SK-N-SH (cell line): Measurements from ENCODE around the gene PPP2R2B. TPM values are rescaled to one million over a fixed set of nuclear protein-coding genes. Genes with fewer than 3 reads are reported as not detected.
A peak's percentile ranks its signal among the peaks of the same experiment; 100 is the strongest.

Source experiments
- CTCF ChIA-PET: fragments of 300-600, 350-600 bp; formaldehyde crosslinking; extraction: SDS; loops from one replicate; lab custom pipeline; 2021; lab: Yijun Ruan, JAX
- POLR2A ChIA-PET: fragments of 350-600 bp; sonication (Branson Sonifier 250); formaldehyde crosslinking; extraction: SDS; loops from one replicate; lab custom pipeline; 2020; ENCODE audit warnings: antibody characterized with exemption, inconsistent platforms; lab: Yijun Ruan, JAX
- DNase-seq: peaks from one replicate; pipeline ENCODE4 v3.0.0; 2012
- H2AFZ ChIP-seq: fragments of 200-600 bp; sonication (generic); 2 replicates; pipeline ENCODE4 v1.8.1; 2016; ENCODE audit warnings: antibody characterized with exemption, mild to moderate bottlenecking, low read depth
- H3F3A ChIP-seq: fragments of 200-600 bp; sonication (generic); replicated peaks from 2 replicates; pipeline ENCODE3; 2016; ENCODE audit warnings: antibody characterized with exemption, mild to moderate bottlenecking; ENCODE audit not compliant: insufficient read depth
- H3K27ac ChIP-seq, 2 experiments: fragments of 200-500 bp in 1 of 2; fragments of 200-600 bp in 1 of 2; sonication (Bioruptor generic) in 1 of 2; sonication (generic), shearing (Covaris generic) in 1 of 2; 2 replicates each; pipeline versions ENCODE4 v1.5.1 to v1.6.1; 2014 to 2016; ENCODE audit warnings: low read depth in 2 of 2, inconsistent platforms in 1 of 2, low read length in 1 of 2, mild to moderate bottlenecking in 1 of 2, mixed read lengths in 1 of 2
- H3K27me3 ChIP-seq: fragments of 200-600 bp; sonication (generic), shearing (Covaris generic); 2 replicates; pipeline ENCODE4 v1.6.1; 2016; ENCODE audit warnings: mixed run types; ENCODE audit not compliant: insufficient read depth
- H3K36me3 ChIP-seq, 2 experiments: fragments of 200-500 bp in 1 of 2; fragments of 200-600 bp in 1 of 2; sonication (Bioruptor generic) in 1 of 2; sonication (generic) in 1 of 2; replicated peaks in 1 of 2; 2 replicates each; pipeline versions ENCODE3 to v1.5.1; 2014 to 2016; ENCODE audit warnings: low read length in 1 of 2, mild to moderate bottlenecking in 1 of 2; ENCODE audit not compliant: insufficient read depth in 2 of 2, control insufficient read depth in 1 of 2
- H3K4me1 ChIP-seq, 2 experiments: fragments of 200-500 bp in 1 of 2; fragments of 200-600 bp in 1 of 2; sonication (Bioruptor generic) in 1 of 2; sonication (generic), shearing (Covaris generic) in 1 of 2; 2 replicates each; pipeline versions ENCODE4 v1.5.1 to v1.6.1; 2014 to 2016; ENCODE audit warnings: low read depth in 1 of 2, low read length in 1 of 2, mixed run types in 1 of 2; ENCODE audit not compliant: insufficient read depth in 2 of 2, control insufficient read depth in 1 of 2
- H3K4me2 ChIP-seq: fragments of 200-600 bp; sonication (generic), shearing (Covaris generic); 2 replicates; pipeline ENCODE4 v1.6.1; 2017; ENCODE audit warnings: mixed run types
- H3K4me3 ChIP-seq, 2 experiments: fragments of 200-500 bp in 1 of 2; fragments of 200-600 bp in 1 of 2; sonication (Bioruptor generic) in 1 of 2; sonication (generic), shearing (Covaris generic) in 1 of 2; 2 replicates each; pipeline versions ENCODE4 v1.5.1 to v1.8.1; 2014 to 2016; ENCODE audit warnings: low read depth in 2 of 2, inconsistent platforms in 1 of 2, low read length in 1 of 2, mild to moderate bottlenecking in 1 of 2, mixed read lengths in 1 of 2, moderate library complexity in 1 of 2
- H3K79me2 ChIP-seq: fragments of 200-600 bp; sonication (generic); 2 replicates; pipeline ENCODE4 v1.8.1; 2017; ENCODE audit warnings: mild to moderate bottlenecking; ENCODE audit not compliant: insufficient read depth
- H3K9ac ChIP-seq: fragments of 200-600 bp; sonication (generic); 2 replicates; pipeline ENCODE4 v1.6.1; 2017; ENCODE audit warnings: mixed run types
- H3K9me2 ChIP-seq: fragments of 200-600 bp; sonication (generic); 2 replicates; pipeline ENCODE4 v1.6.1; 2017; ENCODE audit warnings: mixed run types
- H3K9me3 ChIP-seq: fragments of 200-600 bp; sonication (generic); 2 replicates; pipeline ENCODE4 v1.6.1; 2017; ENCODE audit warnings: mixed run types, mild to moderate bottlenecking, moderate library complexity
- H4K20me1 ChIP-seq: fragments of 200-600 bp; sonication (generic); 2 replicates; pipeline ENCODE4 v1.6.1; 2017; ENCODE audit warnings: mild to moderate bottlenecking, mixed run types; ENCODE audit not compliant: insufficient read depth
- CTCF ChIP-seq: fragments of 200-600 bp; sonication (generic); IDR thresholded peaks from 2 replicates; pipeline ENCODE4 v1.6.1; 2017; ENCODE audit warnings: antibody characterized with exemption, mild to moderate bottlenecking, moderate library complexity
- EP300 ChIP-seq, 2 experiments: IDR thresholded peaks; 2 replicates each; pipeline versions ENCODE4 v1.4.0 to v1.6.1; 2012; ENCODE audit warnings: borderline replicate concordance in 1 of 2, low read depth in 1 of 2, low read length in 1 of 2
- FOSL2 ChIP-seq: IDR thresholded peaks from 2 replicates; pipeline ENCODE4 v1.4.0; 2012; ENCODE audit warnings: low read depth, mild to moderate bottlenecking, moderate library complexity, borderline replicate concordance
- MAX ChIP-seq: IDR thresholded peaks from 2 replicates; pipeline ENCODE4 v1.4.0; 2012; ENCODE audit warnings: low read depth
- RAD21 ChIP-seq: IDR thresholded peaks from 2 replicates; pipeline ENCODE4 v1.6.1; 2012; ENCODE audit warnings: mild to moderate bottlenecking, low read length
- REST ChIP-seq: IDR thresholded peaks from 2 replicates; pipeline ENCODE4 v1.6.1; 2012; ENCODE audit warnings: mild to moderate bottlenecking, low read depth, low read length, moderate library complexity
- SIN3A ChIP-seq: IDR thresholded peaks from 2 replicates; pipeline ENCODE4 v1.6.1; 2012; ENCODE audit warnings: low read depth, mild to moderate bottlenecking, low read length, moderate library complexity, borderline replicate concordance
- USF1 ChIP-seq: IDR thresholded peaks from 2 replicates; pipeline ENCODE4 v1.4.0; 2012; ENCODE audit warnings: low read depth, borderline replicate concordance
- YY1 ChIP-seq: IDR thresholded peaks from 2 replicates; pipeline ENCODE4 v1.4.0; 2012; ENCODE audit warnings: low read depth, mild to moderate bottlenecking
- ZBTB33 ChIP-seq: IDR thresholded peaks from 2 replicates; pipeline ENCODE4 v1.4.0; 2012; ENCODE audit warnings: low read depth, borderline replicate concordance
- WGBS: methylation state at CpG from one replicate; pipeline ENCODE4 v1.1.6; 2017; ENCODE audit warnings: low lambda C conversion rate; 5-methylcytosine and 5-hydroxymethylcytosine counted together
- polyA plus RNA-seq, 3 experiments: library from polyadenylated mRNA; depleted of rRNA; stranded (reverse); fragments of >200 nt; gene quantifications; 2 replicates each; pipeline ENCODE4 v1.2.3, GENCODE V29; 2012

PPP2R2B gene
- polyA plus RNA-seq, 1 of the 3 experiments (the other 2 are of a cell fraction) = 11.4 TPM

- ChIA-PET CTCF (interaction anchor here (1.0 to 3.2 kb wide), 2 partner anchors 80 to 931 kb away, joined by 4 to 14 read pairs; no protein-coding TSS in a partner anchor), POLR2A (no interaction called here)
- H3K27ac ChIP-seq = peak overlapping the region in 1 of 2 experiments; percentile 97; a peak in 2 of 4 replicates
- no peak overlapping the region for H3K9ac ChIP-seq
- WGBS = 40% methylated on average over 1 of the region's 1 CpG
- DNase-seq = no peak
- no peaks in the 10 kb centered on the region for H3K9me2 ChIP-seq
- TF ChIP-seq SIN3A (no peak), EP300 (IDR thresholded peaks at IDR 0.05; ENCODE audit: borderline replicate concordance in 1 of 2, low read depth in 1 of 2, low read length in 1 of 2) (no peak), FOSL2 (no peak), USF1 (no peak), CTCF (peak; percentile 12; the same call in 1 of the 2 replicates), RAD21 (peak; percentile 50), YY1 (no peak)
- H3K4me3 ChIP-seq = no peak overlapping the region
- peaks cover 0 to 21% of the 10 kb centered on the region in 2 experiments; a peak in 2 of 4 replicates for H3K4me1 ChIP-seq
- no peak overlapping the region for H3K4me2 ChIP-seq
- H3K9me3 ChIP-seq = no peaks in the 10 kb centered on the region
- no peaks in the 10 kb centered on the region for H4K20me1 ChIP-seq
- no peaks in the 10 kb centered on the region for H3K79me2 ChIP-seq
- H3K36me3 ChIP-seq = peaks cover 0 to 5% of the 10 kb centered on the region in 2 experiments
- H3K27me3 ChIP-seq = no peaks in the 10 kb centered on the region
- no peak overlapping the region for H2AFZ ChIP-seq
- H3F3A ChIP-seq = no peaks in the 10 kb centered on the region
These were observed 232.1 kb downstream of the PPP2R2B start for GRCh38 chr5:146646441-146646840.

GRCh38 chr5:146645342-146645741 lies 233.2 kb downstream of the PPP2R2B start:
- H3K9ac ChIP-seq = no peak overlapping the region
- H3F3A ChIP-seq = no peaks in the 10 kb centered on the region
- no peak overlapping the region for H2AFZ ChIP-seq
- POLR2A ChIA-PET = no interaction called here
- H3K9me2 ChIP-seq = no peaks in the 10 kb centered on the region
- peaks cover 0 to 21% of the 10 kb centered on the region in 2 experiments; a peak in 2 of 4 replicates for H3K4me1 ChIP-seq
- H3K9me3 ChIP-seq = no peaks in the 10 kb centered on the region
- no peak overlapping the region for H3K27ac ChIP-seq
- TF ChIP-seq ZBTB33 = no peak
- no peak for TF ChIP-seq MAX
- TF ChIP-seq REST = peak; percentile 95
- TF ChIP-seq, all 33 proteins: peak for 1
- Histone ChIP-seq H3K4me3 (no peak overlapping the region), H3K36me3 (peaks cover 0 to 4% of the 10 kb centered on the region in 2 experiments), H3K27me3 (no peaks in the 10 kb centered on the region), H4K20me1 (no peaks in the 10 kb centered on the region), H3K79me2 (no peaks in the 10 kb centered on the region), H3K4me2 (no peak overlapping the region)
- no peak for DNase-seq
- CTCF ChIA-PET = interaction anchor here (1.2 to 1.4 kb wide), 2 partner anchors 301 to 321 kb away, joined by 4 read pairs; no protein-coding TSS in a partner anchor
- WGBS = 25% methylated on average over 1 of the region's 1 CpG
